ENCODE measurements around the gene FZD2. TPM values are rescaled to one million over a fixed set of nuclear protein-coding genes. Genes with fewer than 3 reads are reported as not detected.

The FZD2 gene
- total and polyA plus RNA-seq, 2 of the 13 experiments (the other 11 are each of a cell fraction or from before 2014, with no cell fraction given): 0.07 to 0.13 TPM

DNA sequence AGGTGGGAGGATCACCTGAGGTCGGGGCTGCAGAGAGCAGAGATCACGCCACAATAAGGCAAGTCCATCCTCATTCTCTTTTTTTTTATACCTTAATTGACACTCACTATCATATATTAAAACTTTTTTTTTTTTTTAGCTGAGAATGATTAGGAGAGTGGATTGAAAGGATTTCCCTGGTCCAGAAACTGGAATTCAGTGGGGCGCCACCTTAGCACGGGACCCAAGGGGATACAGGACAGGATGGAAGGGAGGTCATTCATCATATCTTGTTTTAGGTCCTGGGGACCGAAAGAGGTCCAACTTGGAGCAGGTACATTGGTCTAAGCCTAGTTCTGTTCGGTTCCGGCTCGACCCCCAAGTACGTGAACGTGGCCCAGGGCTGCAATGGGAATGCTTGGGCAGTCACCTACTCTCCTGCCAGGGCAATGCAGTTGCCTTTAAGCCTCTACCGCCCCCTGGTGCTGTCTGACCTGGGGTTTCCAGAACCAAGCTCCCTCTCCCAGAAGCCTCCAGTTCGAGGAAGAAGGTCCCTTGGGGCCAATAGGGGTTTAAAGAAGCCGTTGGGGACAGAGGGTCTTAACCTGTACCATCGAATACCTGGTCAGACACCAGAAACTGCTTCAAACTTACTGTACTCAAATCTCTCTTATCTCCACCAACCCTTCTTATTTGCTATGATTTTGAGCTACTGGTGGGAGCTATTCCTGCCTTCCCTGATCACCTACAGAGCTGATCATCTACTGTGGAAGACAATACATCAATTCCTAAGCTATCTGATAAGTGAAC, 34.2 kb upstream of the FZD2 start (continued):
- TF ChIP-seq, protein P1, sequence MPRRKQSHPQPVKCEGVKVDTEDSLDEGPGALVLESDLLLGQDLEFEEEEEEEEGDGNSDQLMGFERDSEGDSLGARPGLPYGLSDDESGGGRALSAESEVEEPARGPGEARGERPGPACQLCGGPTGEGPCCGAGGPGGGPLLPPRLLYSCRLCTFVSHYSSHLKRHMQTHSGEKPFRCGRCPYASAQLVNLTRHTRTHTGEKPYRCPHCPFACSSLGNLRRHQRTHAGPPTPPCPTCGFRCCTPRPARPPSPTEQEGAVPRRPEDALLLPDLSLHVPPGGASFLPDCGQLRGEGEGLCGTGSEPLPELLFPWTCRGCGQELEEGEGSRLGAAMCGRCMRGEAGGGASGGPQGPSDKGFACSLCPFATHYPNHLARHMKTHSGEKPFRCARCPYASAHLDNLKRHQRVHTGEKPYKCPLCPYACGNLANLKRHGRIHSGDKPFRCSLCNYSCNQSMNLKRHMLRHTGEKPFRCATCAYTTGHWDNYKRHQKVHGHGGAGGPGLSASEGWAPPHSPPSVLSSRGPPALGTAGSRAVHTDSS (CRISPR knock-in tag; conservative IDR thresholded peaks at IDR 0.05): no peak
- TF ChIP-seq ZKSCAN8 (CRISPR knock-in tag; IDR thresholded peaks at IDR 0.05; ENCODE audit: borderline replicate concordance): no peak
- no peak for TF ChIP-seq JARID2 (CRISPR knock-in tag; IDR thresholded peaks at IDR 0.05; ENCODE audit: insufficient replicate concordance)
- TF ChIP-seq ZC3H4 (CRISPR knock-in tag; IDR thresholded peaks at IDR 0.05; ENCODE audit: borderline replicate concordance): no peak
- TF ChIP-seq, protein P2, sequence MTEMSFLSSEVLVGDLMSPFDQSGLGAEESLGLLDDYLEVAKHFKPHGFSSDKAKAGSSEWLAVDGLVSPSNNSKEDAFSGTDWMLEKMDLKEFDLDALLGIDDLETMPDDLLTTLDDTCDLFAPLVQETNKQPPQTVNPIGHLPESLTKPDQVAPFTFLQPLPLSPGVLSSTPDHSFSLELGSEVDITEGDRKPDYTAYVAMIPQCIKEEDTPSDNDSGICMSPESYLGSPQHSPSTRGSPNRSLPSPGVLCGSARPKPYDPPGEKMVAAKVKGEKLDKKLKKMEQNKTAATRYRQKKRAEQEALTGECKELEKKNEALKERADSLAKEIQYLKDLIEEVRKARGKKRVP (CRISPR knock-in tag; IDR thresholded peaks at IDR 0.05): no peak
- TF ChIP-seq ZSCAN12 (CRISPR knock-in tag; IDR thresholded peaks at IDR 0.05): no peak
- TF ChIP-seq, protein P3, sequence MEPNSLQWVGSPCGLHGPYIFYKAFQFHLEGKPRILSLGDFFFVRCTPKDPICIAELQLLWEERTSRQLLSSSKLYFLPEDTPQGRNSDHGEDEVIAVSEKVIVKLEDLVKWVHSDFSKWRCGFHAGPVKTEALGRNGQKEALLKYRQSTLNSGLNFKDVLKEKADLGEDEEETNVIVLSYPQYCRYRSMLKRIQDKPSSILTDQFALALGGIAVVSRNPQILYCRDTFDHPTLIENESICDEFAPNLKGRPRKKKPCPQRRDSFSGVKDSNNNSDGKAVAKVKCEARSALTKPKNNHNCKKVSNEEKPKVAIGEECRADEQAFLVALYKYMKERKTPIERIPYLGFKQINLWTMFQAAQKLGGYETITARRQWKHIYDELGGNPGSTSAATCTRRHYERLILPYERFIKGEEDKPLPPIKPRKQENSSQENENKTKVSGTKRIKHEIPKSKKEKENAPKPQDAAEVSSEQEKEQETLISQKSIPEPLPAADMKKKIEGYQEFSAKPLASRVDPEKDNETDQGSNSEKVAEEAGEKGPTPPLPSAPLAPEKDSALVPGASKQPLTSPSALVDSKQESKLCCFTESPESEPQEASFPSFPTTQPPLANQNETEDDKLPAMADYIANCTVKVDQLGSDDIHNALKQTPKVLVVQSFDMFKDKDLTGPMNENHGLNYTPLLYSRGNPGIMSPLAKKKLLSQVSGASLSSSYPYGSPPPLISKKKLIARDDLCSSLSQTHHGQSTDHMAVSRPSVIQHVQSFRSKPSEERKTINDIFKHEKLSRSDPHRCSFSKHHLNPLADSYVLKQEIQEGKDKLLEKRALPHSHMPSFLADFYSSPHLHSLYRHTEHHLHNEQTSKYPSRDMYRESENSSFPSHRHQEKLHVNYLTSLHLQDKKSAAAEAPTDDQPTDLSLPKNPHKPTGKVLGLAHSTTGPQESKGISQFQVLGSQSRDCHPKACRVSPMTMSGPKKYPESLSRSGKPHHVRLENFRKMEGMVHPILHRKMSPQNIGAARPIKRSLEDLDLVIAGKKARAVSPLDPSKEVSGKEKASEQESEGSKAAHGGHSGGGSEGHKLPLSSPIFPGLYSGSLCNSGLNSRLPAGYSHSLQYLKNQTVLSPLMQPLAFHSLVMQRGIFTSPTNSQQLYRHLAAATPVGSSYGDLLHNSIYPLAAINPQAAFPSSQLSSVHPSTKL (CRISPR knock-in tag; IDR thresholded peaks at IDR 0.05): peak; percentile 37; the same call in 1 of the 2 replicates
- peak; percentile 75 for TF ChIP-seq IRF2 (CRISPR knock-in tag; IDR thresholded peaks at IDR 0.05)
- TF ChIP-seq EP300 (IDR thresholded peaks at IDR 0.05; ENCODE audit: low read depth in 2 of 2, low read length in 2 of 2): no peak
- TF ChIP-seq EP300 (CRISPR knock-in tag; IDR thresholded peaks at IDR 0.05; ENCODE audit: borderline replicate concordance): no peak
- TF ChIP-seq JUND (CRISPR knock-in tag; IDR thresholded peaks at IDR 0.05): no peak
- TF ChIP-seq, protein P4, sequence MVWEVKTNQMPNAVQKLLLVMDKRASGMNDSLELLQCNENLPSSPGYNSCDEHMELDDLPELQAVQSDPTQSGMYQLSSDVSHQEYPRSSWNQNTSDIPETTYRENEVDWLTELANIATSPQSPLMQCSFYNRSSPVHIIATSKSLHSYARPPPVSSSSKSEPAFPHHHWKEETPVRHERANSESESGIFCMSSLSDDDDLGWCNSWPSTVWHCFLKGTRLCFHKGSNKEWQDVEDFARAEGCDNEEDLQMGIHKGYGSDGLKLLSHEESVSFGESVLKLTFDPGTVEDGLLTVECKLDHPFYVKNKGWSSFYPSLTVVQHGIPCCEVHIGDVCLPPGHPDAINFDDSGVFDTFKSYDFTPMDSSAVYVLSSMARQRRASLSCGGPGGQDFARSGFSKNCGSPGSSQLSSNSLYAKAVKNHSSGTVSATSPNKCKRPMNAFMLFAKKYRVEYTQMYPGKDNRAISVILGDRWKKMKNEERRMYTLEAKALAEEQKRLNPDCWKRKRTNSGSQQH (CRISPR knock-in tag; IDR thresholded peaks at IDR 0.05; ENCODE audit: low read depth): no peak
- no peak for TF ChIP-seq MEF2D (CRISPR knock-in tag; IDR thresholded peaks at IDR 0.05)
- no peak; the same call in 1 of the 2 replicates for TF ChIP-seq CSRNP1 (CRISPR knock-in tag; IDR thresholded peaks at IDR 0.05)
- TF ChIP-seq THYN1 (CRISPR knock-in tag; IDR thresholded peaks at IDR 0.05; ENCODE audit: borderline replicate concordance, low read depth): no peak
- TF ChIP-seq ZFP62 (CRISPR knock-in tag; IDR thresholded peaks at IDR 0.05): no peak
